NCI-H1105 (cell line): ENCODE results near the gene DAB2IP.
"Not testable (repeated sequence)": the region's sequence is repeated elsewhere in the genome, so short reads cannot be mapped to it uniquely, and the experiment has no call there.

Experiments used
- DNase-seq: peaks from one replicate; lab custom pipeline; 2025; lab: John Stamatoyannopoulos, UW

DAB2IP gene

GRCh38 chr9:121651295-121652020 is at the start of gene DAB2IP:
Gene DAB2IP (plus strand): TSS chr9:121651634. CDS start chr9:121651776, 142 bp downstream.
- DNase-seq, result peak; percentile 50

GRCh38 chr9:121603028-121603427 is 48.4 kb upstream of the DAB2IP start:
- DNase-seq, result no peak

- DNase-seq, result no peak
Measured at GRCh38 chr9:121604242-121604641, 47.2 kb upstream of the DAB2IP start.

DNA sequence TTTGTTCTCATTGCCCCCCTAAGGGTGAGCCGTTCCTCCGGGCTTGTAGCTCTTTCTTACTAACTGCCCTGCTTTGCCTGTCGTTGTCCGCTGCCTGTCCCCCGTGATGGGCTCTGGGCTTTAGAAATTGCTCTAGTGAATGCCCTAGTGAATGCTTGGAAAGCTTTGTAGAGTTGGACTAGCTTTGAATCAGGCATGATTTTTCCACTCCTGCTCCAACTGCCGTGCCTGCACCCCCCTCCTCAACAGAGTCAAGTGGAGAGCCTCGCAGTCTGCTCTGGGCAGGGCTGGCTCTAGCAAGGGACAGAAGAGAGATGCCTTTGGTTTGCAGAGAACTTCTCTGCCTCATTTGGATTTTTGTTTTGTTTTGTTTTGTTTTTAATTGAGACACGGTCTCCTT is 46.8 kb upstream of the DAB2IP start:
- no peak for DNase-seq

DNA sequence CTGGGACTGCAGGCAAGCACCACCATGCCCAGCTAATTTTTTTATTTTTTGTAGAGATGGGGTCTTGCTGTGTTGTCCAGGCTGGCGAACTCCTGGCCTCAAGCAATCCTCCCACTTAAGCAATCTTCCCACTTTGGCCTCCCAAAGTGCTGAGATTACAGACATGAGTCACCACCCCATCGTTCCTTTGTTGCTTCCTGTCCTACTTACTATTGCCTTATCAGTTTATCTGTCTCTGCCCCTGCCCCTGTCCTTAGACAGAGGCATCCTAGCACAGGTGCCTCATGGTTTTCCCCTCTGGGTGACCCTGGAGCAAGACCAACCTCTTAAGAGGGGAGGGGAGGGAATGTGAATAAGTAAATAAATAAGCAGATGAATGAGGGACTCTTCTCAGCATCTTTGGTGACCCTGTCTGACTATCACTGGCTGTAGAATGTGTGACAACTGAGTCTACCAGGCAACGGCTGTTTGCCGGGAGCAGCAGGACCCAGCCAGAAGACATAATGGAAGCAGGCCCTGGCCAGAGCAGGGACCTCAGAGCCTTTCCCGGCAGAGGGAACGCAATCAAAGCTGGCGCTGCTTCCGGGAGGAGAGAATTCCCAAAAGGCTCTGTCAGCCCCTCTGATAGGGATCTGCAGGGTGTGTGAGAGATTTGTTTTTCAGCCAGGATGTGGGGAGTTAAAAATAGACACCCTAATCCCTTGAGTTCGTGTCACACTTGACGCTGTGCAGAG is 43.8 kb upstream of the DAB2IP start:
- DNase-seq, result no peak

GRCh38 chr9:121608168-121608853 is 43.1 kb upstream of the DAB2IP start:
- no peak for DNase-seq

GRCh38 chr9:121609822-121610637 is 41.4 kb upstream of the DAB2IP start:
- DNase-seq, result no peak

- no peak for DNase-seq
Measured at GRCh38 chr9:121610638-121610953, 40.8 kb upstream of the DAB2IP start.

GRCh38 chr9:121612511-121612998 is 38.9 kb upstream of the DAB2IP start:
- DNase-seq, result no peak

GRCh38 chr9:121613009-121613752 is 38.3 kb upstream of the DAB2IP start:
- DNase-seq, result no peak

GRCh38 chr9:121616123-121616755 is 35.2 kb upstream of the DAB2IP start:
- no peak for DNase-seq

DNA sequence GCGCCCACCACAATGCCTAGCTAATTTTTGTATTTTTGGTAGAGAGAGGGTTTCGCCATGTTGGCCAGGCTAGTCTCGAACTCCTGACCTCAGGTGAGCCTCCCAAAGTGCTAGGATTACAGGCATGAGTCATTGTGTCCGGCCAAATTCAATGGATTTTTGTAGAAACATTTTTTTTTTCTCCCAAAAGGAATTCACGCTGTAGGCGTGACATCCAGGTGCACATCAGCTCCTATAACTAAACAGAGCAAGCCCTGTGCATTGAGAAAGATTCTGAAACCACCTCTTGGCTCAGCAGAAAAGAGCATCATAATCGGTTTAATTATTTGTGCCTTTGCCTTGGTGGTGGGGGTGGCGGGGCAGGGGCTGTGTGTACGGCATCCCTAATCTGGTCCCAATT is 32.9 kb upstream of the DAB2IP start:
- no peak for DNase-seq

DNA sequence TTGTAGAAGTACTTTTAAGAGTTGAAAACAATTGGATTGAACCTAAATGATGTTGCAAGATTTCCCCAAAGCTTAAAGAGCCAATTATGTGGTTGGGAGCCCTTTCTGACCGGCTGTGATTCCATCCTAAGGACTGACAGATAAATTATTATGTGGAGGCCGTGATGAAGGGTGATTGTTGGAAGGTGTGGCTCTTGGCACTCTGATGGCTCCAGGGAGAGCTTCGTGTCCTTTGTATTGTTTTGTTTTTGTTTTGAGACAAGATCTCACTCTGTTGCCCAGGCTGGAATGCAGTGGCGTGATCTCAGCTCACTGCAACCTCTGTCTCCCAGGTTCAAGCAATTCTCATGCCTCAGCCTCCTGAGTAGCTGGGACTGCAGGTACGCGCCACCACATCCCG is 32.5 kb upstream of the DAB2IP start:
- not testable (repeated sequence) for DNase-seq

- no peak for DNase-seq
Measured at GRCh38 chr9:121619545-121620324, 31.7 kb upstream of the DAB2IP start.

- no peak for DNase-seq
Measured at GRCh38 chr9:121620325-121620673, 31.1 kb upstream of the DAB2IP start.

- no peak for DNase-seq
Measured at GRCh38 chr9:121620777-121621449, 30.5 kb upstream of the DAB2IP start.

- no peak for DNase-seq
Measured at GRCh38 chr9:121622387-121623203, 28.8 kb upstream of the DAB2IP start.

GRCh38 chr9:121623430-121623829 is 28.0 kb upstream of the DAB2IP start:
- not testable (repeated sequence) for DNase-seq

GRCh38 chr9:121625590-121625989 is 25.8 kb upstream of the DAB2IP start:
- DNase-seq, result no peak
